RPMI7951 (cell line): ENCODE measurements around the gene OR2W1. TPM values are rescaled to one million over a fixed set of nuclear protein-coding genes. Genes with fewer than 3 reads are reported as not detected.

Experiments used
- DNase-seq: peaks from one replicate; pipeline ENCODE4 v3.0.0-alpha.2; 2012; ENCODE audit warnings: low read depth
- total RNA-seq: library from RNA; depleted of rRNA; stranded (reverse); fragments of >200 nt; shearing (Covaris generic); gene quantifications from 2 replicates; pipeline ENCODE4 v1.2.3, GENCODE V29; 2014; rRNA removed

The OR2W1 gene, protein sequence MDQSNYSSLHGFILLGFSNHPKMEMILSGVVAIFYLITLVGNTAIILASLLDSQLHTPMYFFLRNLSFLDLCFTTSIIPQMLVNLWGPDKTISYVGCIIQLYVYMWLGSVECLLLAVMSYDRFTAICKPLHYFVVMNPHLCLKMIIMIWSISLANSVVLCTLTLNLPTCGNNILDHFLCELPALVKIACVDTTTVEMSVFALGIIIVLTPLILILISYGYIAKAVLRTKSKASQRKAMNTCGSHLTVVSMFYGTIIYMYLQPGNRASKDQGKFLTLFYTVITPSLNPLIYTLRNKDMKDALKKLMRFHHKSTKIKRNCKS
- not detected in 2 replicates for total RNA-seq

- DNase-seq, result no peak
Measured at GRCh38 chr6:29045075-29045474, at the start of gene OR2W1. OR2W1 (minus strand) TSS chr6:29045175; CDS start chr6:29045175, 0 bp downstream.

GRCh38 chr6:29092957-29093356 is 48.0 kb upstream of the OR2W1 start:
- no peak for DNase-seq

DNA sequence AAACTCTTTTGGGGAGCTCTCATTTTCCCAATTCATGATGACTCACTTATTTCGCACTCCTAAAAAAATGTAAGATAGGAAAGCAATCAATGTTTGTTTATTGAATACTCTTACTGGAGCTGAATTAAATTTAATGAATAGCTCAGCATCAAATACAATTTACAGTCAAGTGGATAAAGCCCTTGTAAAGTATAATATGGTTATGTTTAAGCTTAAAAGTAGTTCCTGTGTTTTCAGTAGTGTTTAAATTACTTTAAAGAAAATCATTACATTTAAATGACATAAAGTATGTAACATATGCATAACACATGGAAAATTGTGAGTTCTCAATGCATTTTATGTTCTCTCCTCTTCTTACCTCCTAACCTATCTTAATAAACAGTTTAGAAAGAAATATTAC is 42.2 kb upstream of the OR2W1 start, which contains the start of gene OR2B3:
OR2B3 (minus strand) TSS at position 101 of the 400 bp plus-strand sequence; CDS start at position 36, 65 bp downstream.
- DNase-seq, result no peak

DNA sequence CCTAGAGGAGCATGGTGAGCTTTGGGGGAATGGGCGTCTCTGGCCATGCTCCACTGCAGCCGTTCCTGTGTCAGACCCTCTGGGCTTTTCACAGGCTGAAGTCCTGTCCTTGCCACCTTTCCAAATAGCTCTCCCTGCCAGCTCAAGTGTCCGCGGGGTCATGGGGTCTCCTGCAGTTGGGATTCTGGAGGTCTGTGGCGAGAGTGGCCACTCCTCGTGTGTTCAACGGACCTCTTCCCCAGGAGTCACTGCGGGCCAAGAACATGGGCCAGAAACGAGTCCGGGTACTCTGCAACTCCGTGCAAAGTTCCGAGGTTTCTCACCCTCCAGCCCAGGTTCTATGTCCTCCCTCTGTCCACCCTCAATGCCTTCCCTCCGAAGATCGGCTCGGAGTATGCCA is 37.5 kb upstream of the OR2W1 start:
- no peak for DNase-seq

DNA sequence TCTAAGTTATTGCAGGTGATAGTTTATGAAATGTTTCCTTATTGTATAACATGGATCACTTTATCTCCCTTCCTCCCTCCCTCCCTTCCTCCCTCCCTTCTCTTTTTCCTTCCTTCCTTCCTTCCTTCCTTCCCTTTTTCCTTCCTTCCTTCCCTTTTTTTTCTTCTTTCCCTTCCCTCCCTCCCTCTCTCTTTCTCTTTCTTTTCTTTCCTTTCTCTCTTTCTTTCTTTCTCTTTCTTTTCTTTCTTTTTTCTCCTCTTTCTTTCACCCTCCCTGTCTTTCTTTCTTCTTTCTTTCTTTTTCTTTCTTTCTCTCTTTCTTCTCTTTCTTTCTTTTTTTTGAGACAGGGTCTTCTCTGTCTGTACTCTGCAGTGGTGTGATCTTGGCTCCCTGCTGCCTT is 36.3 kb upstream of the OR2W1 start:
- DNase-seq, result no peak

DNA sequence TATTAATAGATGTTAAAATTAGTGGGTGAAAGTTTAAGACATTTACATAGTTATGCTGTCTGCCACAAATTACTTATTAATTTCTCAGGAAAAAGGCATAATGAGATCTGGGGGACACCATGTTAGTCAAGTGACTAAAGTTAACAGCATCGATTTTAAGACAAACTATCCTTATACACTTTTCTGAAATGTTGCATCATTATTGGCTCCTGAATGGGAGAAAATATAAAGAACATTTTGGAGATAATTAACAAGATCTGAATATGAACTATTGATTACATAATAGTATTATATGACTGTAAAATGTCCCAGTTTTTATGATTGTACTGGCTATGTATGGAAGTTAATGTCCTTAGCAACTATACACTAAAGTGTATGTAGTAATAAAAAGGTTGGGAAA is 34.2 kb upstream of the OR2W1 start:
- DNase-seq, result no peak

DNA sequence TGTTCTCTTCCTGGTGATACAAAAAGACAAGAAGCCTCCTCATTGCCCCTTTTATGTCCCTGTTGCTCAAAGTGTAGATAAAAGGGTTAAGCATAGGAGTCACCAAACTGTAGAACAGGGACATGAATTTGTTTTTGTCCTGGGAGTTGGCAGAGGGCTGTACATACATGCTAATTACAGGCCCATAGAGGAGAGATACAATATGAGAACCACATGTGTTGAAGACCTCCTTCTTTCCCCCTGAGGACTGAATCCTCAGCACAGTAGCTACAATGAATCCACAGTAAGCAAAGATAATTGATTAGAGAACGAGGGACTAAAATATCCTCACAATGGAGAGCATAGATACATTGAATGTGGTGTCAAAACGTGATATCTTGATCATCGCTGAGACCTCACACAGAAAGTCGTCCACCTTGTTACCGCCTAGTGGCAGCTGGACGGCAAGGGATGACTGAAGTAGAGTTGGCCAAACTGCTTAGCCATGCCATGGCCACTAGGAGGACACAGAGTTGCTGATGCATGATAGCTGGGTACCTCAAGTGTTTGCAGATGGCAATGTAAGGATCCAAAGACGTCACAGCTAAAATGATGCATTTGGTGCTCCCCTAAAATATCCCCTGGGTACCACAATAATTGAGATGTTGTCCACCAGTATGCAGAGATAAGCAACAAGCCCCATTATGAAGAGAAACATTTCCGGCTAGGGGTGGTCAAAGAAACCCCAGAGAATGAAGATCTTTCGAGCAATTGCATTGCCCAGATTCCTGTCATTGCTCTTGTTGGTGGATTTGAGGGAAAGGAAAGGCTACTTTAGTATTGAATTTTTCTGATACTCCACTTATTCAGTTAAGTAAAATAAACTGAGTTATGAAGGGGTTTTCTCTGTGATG is 27.1 kb upstream of the OR2W1 start:
- DNase-seq, result peak; percentile 51

GRCh38 chr6:29051680-29052079 is 6.7 kb upstream of the OR2W1 start:
- DNase-seq, result no peak

DNA sequence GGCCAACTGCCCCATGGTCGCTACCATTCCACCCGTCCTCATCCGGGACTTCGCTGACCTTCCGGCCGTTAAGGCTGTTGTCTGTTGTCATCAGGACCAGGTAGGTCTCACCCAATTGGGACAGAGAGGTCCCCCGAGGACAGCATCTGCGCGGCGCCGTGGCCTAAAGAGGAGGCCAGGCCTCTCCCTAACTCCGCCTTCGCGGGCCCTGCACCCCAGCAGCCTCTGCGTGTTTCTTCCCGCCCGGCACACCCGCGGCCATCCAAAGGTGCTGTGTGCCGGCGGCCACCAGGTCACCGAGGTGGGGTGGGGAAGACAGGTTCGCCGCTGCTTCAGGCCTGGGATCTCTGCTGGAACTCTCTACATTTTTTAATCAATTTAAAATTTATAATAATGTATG is 9.0 kb downstream of the OR2W1 start:
- no peak for DNase-seq

DNA sequence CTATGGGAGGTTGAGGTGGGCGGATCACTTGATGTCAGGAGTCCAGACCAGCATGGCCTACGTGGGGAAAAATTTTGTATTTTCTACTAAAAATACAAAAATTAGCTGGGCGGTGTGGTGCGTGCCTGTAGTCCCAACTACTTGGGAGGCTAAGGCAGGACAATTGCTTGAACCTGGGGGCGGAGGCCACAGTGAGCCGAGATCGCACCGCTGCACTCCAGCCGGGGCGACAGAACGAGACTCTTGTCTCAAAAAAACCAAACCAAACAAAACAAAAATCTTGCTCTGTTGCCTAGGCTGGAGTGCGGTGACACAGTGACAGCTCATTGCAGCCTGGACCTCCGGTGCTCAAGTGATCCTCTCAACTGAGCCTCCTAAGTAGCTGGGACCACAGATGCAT is 16.2 kb downstream of the OR2W1 start:
- DNase-seq, result no peak

DNA sequence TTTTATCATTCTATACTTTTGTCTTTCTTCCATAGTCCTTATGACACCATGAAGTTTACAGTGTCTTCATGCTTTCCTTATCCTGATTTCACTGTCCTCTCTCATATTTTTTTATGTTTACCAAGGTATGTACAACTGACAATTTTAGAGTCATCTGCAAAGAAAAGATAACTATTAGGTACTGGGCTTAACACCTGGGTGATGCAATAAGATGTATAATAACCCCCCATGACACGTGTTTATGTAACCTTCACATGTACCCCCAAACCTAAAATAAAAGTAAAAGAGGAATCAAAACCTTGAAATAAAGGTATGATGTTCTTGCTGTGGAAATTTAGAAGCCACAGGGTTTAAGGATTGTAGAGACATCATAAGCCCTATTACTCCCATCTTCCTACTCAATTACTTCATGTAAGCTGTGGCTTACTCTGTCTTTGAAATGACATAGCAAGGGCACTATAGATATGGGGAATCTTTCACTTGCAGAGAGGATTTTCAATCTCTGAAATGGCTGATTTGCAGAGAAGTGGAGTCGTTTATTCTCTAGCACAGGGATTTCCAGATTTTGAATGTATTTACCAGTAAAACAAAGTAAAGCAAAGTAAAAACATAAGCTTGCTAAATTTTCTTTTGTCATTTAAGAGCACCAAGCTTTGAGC is 18.9 kb downstream of the OR2W1 start:
- no peak for DNase-seq

DNA sequence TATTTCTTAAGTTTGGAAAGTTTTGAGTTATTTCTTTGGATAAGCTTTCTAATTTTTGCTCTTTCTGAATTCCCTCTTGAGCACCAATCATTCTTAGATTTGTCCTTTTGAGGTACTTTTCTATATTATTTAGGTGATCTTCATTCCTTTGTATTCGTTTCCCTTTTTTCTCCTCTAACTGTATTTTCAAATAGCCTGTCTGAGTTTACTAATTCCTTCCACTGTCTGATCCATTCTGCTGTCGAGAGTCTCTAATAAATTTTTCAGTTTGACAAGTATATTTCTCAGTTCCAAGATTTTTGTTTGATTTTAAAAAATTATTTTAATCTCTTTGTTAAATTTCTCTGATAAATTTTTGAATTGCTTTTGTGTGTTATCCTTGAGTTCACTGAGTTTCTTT is 23.5 kb downstream of the OR2W1 start:
- DNase-seq, result no peak

DNA sequence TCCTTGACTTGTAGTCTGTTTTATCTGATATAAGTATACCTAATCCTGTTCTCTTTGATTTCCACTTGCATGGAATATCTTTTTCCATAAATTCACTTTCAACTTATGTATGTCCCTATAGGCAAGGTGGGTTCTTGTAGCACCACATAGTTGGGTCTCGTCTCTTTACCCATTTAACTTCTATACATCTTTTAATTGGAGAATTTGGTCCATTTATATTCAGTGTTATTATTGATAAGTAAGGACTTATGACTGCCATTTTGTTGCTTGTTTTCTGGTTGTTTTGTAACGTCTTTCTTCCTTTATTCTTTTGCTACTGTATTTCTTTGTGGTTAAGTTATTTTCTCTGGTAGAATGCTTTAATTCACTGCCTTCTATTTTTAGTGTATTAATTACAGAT is 25.3 kb downstream of the OR2W1 start:
- no peak for DNase-seq

DNA sequence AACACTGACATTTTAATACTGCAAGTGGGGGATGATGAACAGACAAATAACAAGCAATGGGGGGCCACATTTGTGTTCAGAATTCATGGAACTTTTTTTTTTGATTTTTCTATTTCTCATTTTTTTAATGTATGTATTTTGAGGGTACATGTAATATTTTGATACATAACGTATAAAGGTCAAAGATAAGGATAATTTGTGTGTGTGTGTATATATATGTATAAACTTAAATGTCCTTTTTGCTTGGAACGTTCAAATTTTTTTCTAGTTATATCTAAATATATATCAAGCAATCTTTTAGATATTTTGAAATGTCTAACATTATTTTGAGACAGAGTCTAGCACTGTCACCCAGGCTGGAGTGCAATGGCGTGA is 27.6 kb downstream of the OR2W1 start:
- no peak for DNase-seq

GRCh38 chr6:29016559-29017427 is 28.2 kb downstream of the OR2W1 start:
- DNase-seq, result peak; percentile 74

DNA sequence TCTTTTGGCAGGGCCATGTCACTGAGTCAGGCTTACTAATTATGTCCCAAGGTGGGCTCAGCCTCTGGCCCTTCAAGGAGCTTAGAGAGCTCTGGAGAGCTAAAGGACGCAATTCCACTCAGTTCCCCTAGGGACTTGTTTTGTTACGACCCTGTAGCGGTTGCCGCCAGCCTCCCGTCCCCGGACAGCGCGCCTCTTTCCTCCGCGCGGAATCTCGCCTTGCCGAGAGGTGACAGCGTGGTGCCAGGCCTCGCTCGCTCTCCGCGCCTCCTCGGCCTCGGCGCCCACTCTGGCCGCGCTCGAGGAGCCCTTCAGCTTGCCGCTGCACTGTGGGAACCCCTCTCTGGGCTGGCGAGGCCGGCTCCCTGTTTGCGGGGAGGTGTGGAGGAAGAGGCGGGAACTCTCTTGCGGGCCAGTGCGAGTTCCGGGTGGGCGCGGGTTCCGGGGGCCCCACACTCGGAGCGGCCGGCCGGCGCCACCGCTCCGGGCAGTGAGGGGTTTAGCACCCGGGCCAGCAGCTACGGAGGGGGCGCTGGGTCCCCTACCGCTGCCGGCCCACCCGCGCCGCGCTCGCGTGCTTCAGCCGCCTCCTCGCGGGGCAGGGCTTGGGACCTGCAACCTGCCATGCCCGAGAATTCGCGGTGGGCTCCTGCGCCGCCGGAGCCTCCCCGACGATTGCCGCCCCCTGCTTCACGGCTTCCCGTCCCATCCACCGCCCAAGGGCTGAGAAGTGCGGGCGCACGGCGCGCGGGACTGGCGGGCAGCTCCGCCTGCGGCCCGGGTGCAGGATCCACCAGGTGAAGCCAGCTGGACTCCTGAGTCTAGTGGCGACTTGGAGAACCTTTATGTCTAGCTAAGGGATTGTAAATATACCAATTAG is 30.0 kb downstream of the OR2W1 start:
- DNase-seq, result peak; percentile 62

DNA sequence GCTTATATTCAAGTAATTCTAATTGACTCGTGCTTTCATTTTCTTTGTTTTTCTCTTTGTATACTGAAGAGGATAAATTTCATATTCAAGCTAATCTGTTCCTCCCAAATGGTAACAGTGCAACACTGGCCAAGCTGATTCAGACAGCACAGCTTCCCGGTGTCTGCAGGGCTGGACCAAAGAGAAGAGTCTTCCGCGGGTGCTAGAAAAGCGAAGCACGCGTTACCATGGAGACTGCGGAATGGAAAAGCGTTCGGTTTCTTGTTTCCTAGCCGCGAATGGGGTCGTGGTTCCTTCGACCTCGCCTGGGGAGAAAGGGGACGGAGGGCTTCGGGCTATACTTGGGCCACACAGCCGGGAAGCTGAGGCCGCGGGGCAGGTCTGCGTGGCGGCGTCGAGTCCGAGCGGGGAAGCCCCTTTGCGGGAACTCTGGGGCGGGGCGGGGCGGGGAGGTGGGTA is 33.7 kb downstream of the OR2W1 start:
- DNase-seq, result peak; percentile 75

- DNase-seq, result no peak
Measured at GRCh38 chr6:29009358-29009757, 35.6 kb downstream of the OR2W1 start.

GRCh38 chr6:29008089-29008488 is 36.9 kb downstream of the OR2W1 start:
- no peak for DNase-seq

DNA sequence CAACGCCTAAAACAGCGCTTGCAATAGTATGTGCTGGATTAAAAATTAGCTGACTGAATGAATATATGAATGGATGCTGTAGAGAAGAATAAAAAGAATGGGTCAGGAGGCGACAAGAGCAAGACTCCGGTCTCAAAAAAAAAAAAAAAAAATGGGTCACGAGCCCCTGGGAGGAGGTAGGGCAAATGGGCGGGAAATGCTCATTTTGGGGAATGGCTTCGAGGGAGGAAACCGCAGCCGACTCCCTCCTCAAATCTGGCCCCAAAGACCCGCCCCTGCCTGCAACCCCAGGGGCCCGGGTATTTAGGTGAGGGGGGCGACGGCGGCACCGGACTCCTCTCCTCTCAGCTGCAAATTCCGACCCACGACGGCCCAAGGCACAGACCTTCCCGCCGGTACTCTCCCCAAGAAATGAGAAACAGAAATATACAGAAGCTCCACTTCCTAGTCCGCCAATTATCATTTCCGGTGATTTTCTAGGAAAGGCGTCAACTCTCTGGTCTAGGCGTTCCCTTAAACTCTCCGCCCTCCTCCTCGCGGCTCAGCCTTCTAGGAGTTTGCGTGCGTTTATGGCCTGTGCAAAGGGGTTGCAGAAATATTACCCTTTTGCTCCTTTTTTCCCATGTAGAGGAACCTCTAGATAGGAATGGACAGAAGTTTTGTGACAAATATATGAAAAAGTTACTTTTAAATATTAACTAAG is 39.6 kb downstream of the OR2W1 start, which contains the start of gene ZNF311:
ZNF311 (minus strand) TSS at position 133 of the 703 bp plus-strand sequence. CDS start 1,361 bp downstream, outside the sequence.
- DNase-seq, result peak; percentile 85
